ENCODE results near the gene CAMTA1. TPM values are rescaled to one million over a fixed set of nuclear protein-coding genes. Genes with fewer than 3 reads are reported as not detected.

Gene CAMTA1
- total RNA-seq, 1 donor from 2014 or later = 99.0 TPM

DNA sequence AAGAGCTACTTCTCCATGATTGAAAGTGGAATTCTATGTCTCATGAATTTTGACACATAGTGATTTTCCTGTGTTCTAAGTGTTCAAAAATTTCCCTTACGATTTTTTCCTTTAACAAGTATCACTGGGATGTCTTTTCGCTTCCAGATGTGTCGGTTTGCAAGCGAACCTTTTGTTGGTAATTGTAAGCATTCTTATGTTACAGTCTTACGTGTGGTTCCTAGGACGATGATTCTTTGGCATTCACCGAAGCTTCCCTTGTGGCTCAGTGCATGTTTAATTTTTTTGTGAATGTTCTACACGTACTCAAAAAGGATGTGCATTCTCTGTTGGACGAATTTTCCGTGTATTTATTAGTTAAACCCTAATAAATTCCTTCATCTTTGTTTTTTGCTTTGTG lies 211.6 kb downstream of the CAMTA1 start:
- Mint-ChIP-seq H3K4me3 (ENCODE audit: low read depth) (no peak overlapping the region), H3K9me3 (ENCODE audit: low read depth) (peaks cover 5% of the 10 kb centered on the region), H3K36me3 (ENCODE audit: insufficient read depth) (no peaks in the 10 kb centered on the region), H3K27me3 (peaks cover 21% of the 10 kb centered on the region), H3K27ac (no peak overlapping the region), H3K4me1 (ENCODE audit: low read depth) (no peaks in the 10 kb centered on the region)
- no peak for DNase-seq (ENCODE audit: low spot score, unreplicated experiment)
- TF ChIP-seq CTCF (IDR thresholded peaks at IDR 0.05; ENCODE audit: unreplicated experiment) = no peak

GRCh38 chr1:6998267-6998666 lies 213.0 kb downstream of the CAMTA1 start:
- Mint-ChIP-seq H3K36me3 (ENCODE audit: insufficient read depth) (no peaks in the 10 kb centered on the region), H3K27me3 (peaks cover 21% of the 10 kb centered on the region), H3K27ac (no peak overlapping the region), H3K4me3 (ENCODE audit: low read depth) (no peak overlapping the region), H3K9me3 (ENCODE audit: low read depth) (peaks cover 4% of the 10 kb centered on the region), H3K4me1 (ENCODE audit: low read depth) (no peaks in the 10 kb centered on the region)
- TF ChIP-seq CTCF (IDR thresholded peaks at IDR 0.05; ENCODE audit: unreplicated experiment) = peak; percentile 16
- DNase-seq (ENCODE audit: low spot score, unreplicated experiment) = no peak

- Mint-ChIP-seq H3K4me3 (ENCODE audit: low read depth) (no peak overlapping the region), H3K27ac (no peak overlapping the region), H3K4me1 (ENCODE audit: low read depth) (no peaks in the 10 kb centered on the region), H3K9me3 (ENCODE audit: low read depth) (no peaks in the 10 kb centered on the region), H3K36me3 (ENCODE audit: insufficient read depth) (no peaks in the 10 kb centered on the region), H3K27me3 (peaks cover 25% of the 10 kb centered on the region)
- TF ChIP-seq CTCF (IDR thresholded peaks at IDR 0.05; ENCODE audit: unreplicated experiment) = no peak
- DNase-seq (ENCODE audit: low spot score, unreplicated experiment) = no peak
Observed at GRCh38 chr1:6999826-7000225, 214.6 kb downstream of the CAMTA1 start.

DNA sequence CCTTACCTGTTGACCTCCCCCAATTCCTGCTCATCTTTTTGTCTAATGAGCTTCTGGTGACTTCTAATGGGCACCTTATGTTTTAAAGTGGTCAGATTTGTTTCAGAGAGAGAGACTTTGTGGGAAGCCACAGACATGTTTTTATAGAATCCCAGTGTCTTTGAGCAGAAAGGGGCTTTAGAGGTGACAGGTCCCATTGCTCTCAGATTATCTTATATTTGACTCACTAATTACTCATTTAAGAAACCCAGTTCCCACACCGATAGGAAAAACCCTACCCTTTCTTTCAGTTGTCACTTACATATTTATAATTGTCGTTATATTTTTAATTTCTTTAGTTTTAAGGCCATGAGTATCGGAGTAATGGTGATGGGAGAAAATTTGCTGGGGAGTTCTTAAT lies 215.5 kb downstream of the CAMTA1 start:
- no peaks in the 10 kb centered on the region for H3K36me3 Mint-ChIP-seq (ENCODE audit: insufficient read depth)
- H3K4me1 Mint-ChIP-seq (ENCODE audit: low read depth) = no peaks in the 10 kb centered on the region
- no peak overlapping the region for H3K27ac Mint-ChIP-seq
- no peak for TF ChIP-seq CTCF (IDR thresholded peaks at IDR 0.05; ENCODE audit: unreplicated experiment)
- H3K4me3 Mint-ChIP-seq (ENCODE audit: low read depth) = no peak overlapping the region
- H3K27me3 Mint-ChIP-seq = peaks cover 30% of the 10 kb centered on the region
- no peaks in the 10 kb centered on the region for H3K9me3 Mint-ChIP-seq (ENCODE audit: low read depth)
- no peak for DNase-seq (ENCODE audit: low spot score, unreplicated experiment)

DNA sequence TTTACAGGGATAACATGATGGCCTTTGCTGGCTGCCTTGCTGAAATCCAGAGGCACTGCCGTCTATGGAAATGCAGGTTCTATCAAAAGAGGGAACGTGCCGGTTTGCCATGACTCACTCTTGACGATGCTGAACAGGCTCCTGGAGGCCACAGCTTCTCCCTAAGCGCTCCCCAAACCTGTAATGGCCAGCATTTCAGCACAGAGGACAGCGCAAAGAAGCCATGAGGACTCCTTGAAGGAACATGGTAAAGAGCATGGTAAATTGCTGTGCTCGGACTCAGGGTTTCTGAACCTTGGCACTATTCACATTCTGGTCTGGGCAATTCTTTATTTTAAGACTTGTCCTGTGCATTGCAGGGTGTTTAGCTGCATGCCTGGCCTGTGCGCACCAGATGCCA lies 217.5 kb downstream of the CAMTA1 start:
- Mint-ChIP-seq H3K4me1 (ENCODE audit: low read depth) (no peaks in the 10 kb centered on the region), H3K27me3 (peaks cover 30% of the 10 kb centered on the region), H3K4me3 (ENCODE audit: low read depth) (no peak overlapping the region), H3K27ac (no peak overlapping the region), H3K9me3 (ENCODE audit: low read depth) (no peaks in the 10 kb centered on the region), H3K36me3 (ENCODE audit: insufficient read depth) (no peaks in the 10 kb centered on the region)
- TF ChIP-seq CTCF (IDR thresholded peaks at IDR 0.05; ENCODE audit: unreplicated experiment) = no peak
- no peak for DNase-seq (ENCODE audit: low spot score, unreplicated experiment)

Data from progenitor cell of endocrine pancreas (in vitro differentiated cells).